Natural killer cell (primary cell): ENCODE data around the gene ITGB4. TPM values are rescaled to one million over a fixed set of nuclear protein-coding genes. Genes with fewer than 3 reads are reported as not detected.

Source experiments
- ATAC-seq, 3 donors: fragments of 150-1000 bp in 2 of 3; fragments of 200-7000 bp in 1 of 3; cut with Tn5 transposase; 1 replicate in 1 of 3; 2 replicates in 2 of 3; pipeline ENCODE4 v1.10.0; 2021; ENCODE audit warnings: mild to moderate bottlenecking in 2 of 3, moderate library complexity in 2 of 3
- DNase-seq, 2 donors: peaks; one replicate each; pipeline versions ENCODE4 v3.0.0 to v3.0.0-alpha.2; 2013 to 2021; ENCODE audit warnings: mixed read lengths in 1 of 2
- H3K27ac ChIP-seq: one replicate; pipeline ENCODE4 v1.5.1; 2013; ENCODE audit warnings: mild to moderate bottlenecking, low read length
- H3K27me3 ChIP-seq: one replicate; pipeline ENCODE4 v1.6.1; 2013; ENCODE audit warnings: low read length; ENCODE audit not compliant: control insufficient read depth, insufficient read depth
- H3K36me3 ChIP-seq: one replicate; pipeline ENCODE4 v1.6.1; 2013; ENCODE audit warnings: low read length; ENCODE audit not compliant: control insufficient read depth, insufficient read depth
- H3K4me1 ChIP-seq: one replicate; pipeline ENCODE4 v1.6.1; 2013; ENCODE audit warnings: low read length; ENCODE audit not compliant: control insufficient read depth, insufficient read depth
- H3K4me3 ChIP-seq: one replicate; pipeline ENCODE4 v1.5.1; 2013; ENCODE audit warnings: low read length
- H3K9me3 ChIP-seq: one replicate; pipeline ENCODE4 v1.6.1; 2013; ENCODE audit warnings: low read length; ENCODE audit not compliant: control insufficient read depth, insufficient read depth
- H3K27ac Mint-ChIP-seq, 2 donors: one replicate each; pipeline ENCODE4 v1.8.0; 2022; ENCODE audit warnings: mild to moderate bottlenecking in 2 of 2, mixed read lengths in 2 of 2, moderate library complexity in 1 of 2
- H3K27me3 Mint-ChIP-seq, 2 donors: one replicate each; pipeline ENCODE4 v1.8.0; 2022; ENCODE audit warnings: low read depth in 2 of 2, mixed read lengths in 2 of 2
- H3K36me3 Mint-ChIP-seq: one replicate; pipeline ENCODE4 v1.8.0; 2022; ENCODE audit warnings: mixed read lengths
- H3K4me1 Mint-ChIP-seq, 2 donors: one replicate each; pipeline ENCODE4 v1.8.0; 2022; ENCODE audit warnings: mixed read lengths in 2 of 2
- H3K4me3 Mint-ChIP-seq: one replicate; pipeline ENCODE4 v1.8.0; 2022; ENCODE audit warnings: mild to moderate bottlenecking, moderate library complexity, mixed read lengths
- H3K9me3 Mint-ChIP-seq, 2 donors: one replicate each; pipeline ENCODE4 v1.8.0; 2022; ENCODE audit warnings: mixed read lengths in 2 of 2
- CTCF ChIP-seq: fragments of 200-600 bp; IDR thresholded peaks from one replicate; pipeline ENCODE4 v1.8.0; 2022; ENCODE audit warnings: antibody characterized with exemption
- WGBS: methylation state at CpG from one replicate; pipeline ENCODE4 v1.1.7; 2013; ENCODE audit warnings: missing lambda C conversion rate; ENCODE audit not compliant: insufficient coverage; 5-methylcytosine and 5-hydroxymethylcytosine counted together
- intact Hi-C: fragments of 100-400 bp; cut with micrococcal nuclease; formaldehyde crosslinking; loops from one replicate; pipeline ENCODE4 v1.14.2; 2022
- total RNA-seq, 4 donors: library from RNA; stranded (reverse); fragments of 120-200 nt in 1 of 4; gene quantifications; one replicate each; pipeline versions ENCODE4 v1.2.3 to v1.2.4, GENCODE V29; 2013 to 2022

Gene ITGB4
- total RNA-seq, 3 donors from 2014 or later (not counting 1 experiment from before 2014, with no cell fraction given), result 0.38 to 1.0 (median 0.68) TPM

- Mint-ChIP-seq H3K27ac (no peak overlapping the region), H3K9me3 (no peaks in the 10 kb centered on the region), H3K4me3 (no peak overlapping the region), H3K4me1 (peaks cover 0 to 8% of the 10 kb centered on the region in 2 donors), H3K27me3 (no peaks in the 10 kb centered on the region), H3K36me3 (no peaks in the 10 kb centered on the region)
- Histone ChIP-seq H3K9me3 (no peaks in the 10 kb centered on the region), H3K36me3 (no peaks in the 10 kb centered on the region), H3K4me1 (peaks cover 8% of the 10 kb centered on the region), H3K4me3 (no peak overlapping the region), H3K27me3 (no peaks in the 10 kb centered on the region), H3K27ac (no peak overlapping the region)
- DNase-seq, result no peak
- intact Hi-C loops, result no loop called here
- WGBS, result 87% methylated on average over 25 of the region's 25 CpGs
- no peak for ATAC-seq
- no peak for TF ChIP-seq CTCF
These were observed 21.1 kb downstream of the ITGB4 start for GRCh38 chr17:75742337-75742736.

DNA sequence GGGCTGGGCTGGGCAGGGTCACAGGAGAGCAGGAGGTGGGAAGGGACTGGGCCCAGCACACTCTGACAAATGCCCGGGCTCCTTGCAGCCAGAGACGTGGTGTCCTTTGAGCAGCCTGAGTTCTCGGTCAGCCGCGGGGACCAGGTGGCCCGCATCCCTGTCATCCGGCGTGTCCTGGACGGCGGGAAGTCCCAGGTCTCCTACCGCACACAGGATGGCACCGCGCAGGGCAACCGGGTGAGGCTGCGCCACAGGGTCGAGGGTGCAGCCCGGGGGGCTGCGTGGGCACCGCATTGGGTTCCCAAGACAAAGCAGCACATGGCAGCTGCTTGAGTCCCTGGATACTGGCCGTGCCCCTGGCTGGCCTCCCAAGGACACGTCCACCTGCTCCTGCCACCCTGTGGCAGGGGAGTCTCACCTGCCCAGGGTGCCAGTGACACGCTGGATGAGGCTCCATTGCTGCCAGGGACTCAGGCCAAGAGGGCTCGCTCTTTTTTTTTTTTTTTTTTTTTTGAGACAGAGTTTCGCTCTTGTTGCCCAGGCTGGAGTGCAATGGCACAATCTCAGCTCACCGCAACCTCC lies 22.5 kb downstream of the ITGB4 start:
- WGBS, result 94% methylated on average over 25 of the region's 25 CpGs
- Mint-ChIP-seq H3K27me3 (peaks cover 3 to 7% of the 10 kb centered on the region in 2 donors), H3K4me1 (peaks cover 5% of the 10 kb centered on the region in 2 donors), H3K4me3 (no peak overlapping the region), H3K9me3 (no peaks in the 10 kb centered on the region), H3K27ac (no peak overlapping the region), H3K36me3 (no peaks in the 10 kb centered on the region)
- H3K4me3 ChIP-seq, result no peak overlapping the region
- no peak overlapping the region for H3K27ac ChIP-seq
- DNase-seq (no peak), ATAC-seq (no peak)
- H3K27me3 ChIP-seq, result no peaks in the 10 kb centered on the region
- intact Hi-C loops, result no loop called here
- H3K9me3 ChIP-seq, result no peaks in the 10 kb centered on the region
- H3K36me3 ChIP-seq, result no peaks in the 10 kb centered on the region
- TF ChIP-seq CTCF, result no peak
- peaks cover 5% of the 10 kb centered on the region for H3K4me1 ChIP-seq

DNA sequence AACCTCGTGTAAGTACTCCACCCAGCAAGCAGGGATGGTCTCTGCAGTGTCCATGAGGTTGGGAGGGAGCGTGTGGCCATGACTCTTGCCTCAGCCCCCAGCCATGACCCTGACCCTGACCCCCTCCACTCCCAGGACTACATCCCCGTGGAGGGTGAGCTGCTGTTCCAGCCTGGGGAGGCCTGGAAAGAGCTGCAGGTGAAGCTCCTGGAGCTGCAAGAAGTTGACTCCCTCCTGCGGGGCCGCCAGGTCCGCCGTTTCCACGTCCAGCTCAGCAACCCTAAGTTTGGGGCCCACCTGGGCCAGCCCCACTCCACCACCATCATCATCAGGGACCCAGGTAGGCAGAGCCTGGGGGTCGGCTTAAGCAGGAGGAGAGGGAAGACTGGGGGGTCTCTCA lies 27.4 kb downstream of the ITGB4 start:
- H3K4me1 Mint-ChIP-seq, result peaks cover 11 to 12% of the 10 kb centered on the region in 2 donors
- no peaks in the 10 kb centered on the region for H3K9me3 Mint-ChIP-seq
- intact Hi-C loops, result loop anchor here (1.0 to 2.0 kb wide), 2 partner anchors 147 to 322 kb away; no protein-coding TSS in a partner anchor
- no peaks in the 10 kb centered on the region for H3K9me3 ChIP-seq
- no peak for TF ChIP-seq CTCF
- H3K27me3 ChIP-seq, result no peaks in the 10 kb centered on the region
- 87% methylated on average over 8 of the region's 9 CpGs for WGBS
- H3K27ac ChIP-seq, result no peak overlapping the region
- no peaks in the 10 kb centered on the region for H3K36me3 ChIP-seq
- no peak for DNase-seq
- peaks cover 22% of the 10 kb centered on the region for H3K4me1 ChIP-seq
- no peak for ATAC-seq
- H3K27ac Mint-ChIP-seq, result no peak overlapping the region
- H3K4me3 ChIP-seq, result no peak overlapping the region
- H3K36me3 Mint-ChIP-seq, result no peaks in the 10 kb centered on the region
- H3K27me3 Mint-ChIP-seq, result peaks cover 3 to 7% of the 10 kb centered on the region in 2 donors
- H3K4me3 Mint-ChIP-seq, result no peak overlapping the region
